Measurements from ENCODE around the gene DYNLT4.
"Not testable (repeated sequence)": the region's sequence is repeated elsewhere in the genome, so short reads cannot be mapped to it uniquely, and the experiment has no call there.

DYNLT4 gene

DNA sequence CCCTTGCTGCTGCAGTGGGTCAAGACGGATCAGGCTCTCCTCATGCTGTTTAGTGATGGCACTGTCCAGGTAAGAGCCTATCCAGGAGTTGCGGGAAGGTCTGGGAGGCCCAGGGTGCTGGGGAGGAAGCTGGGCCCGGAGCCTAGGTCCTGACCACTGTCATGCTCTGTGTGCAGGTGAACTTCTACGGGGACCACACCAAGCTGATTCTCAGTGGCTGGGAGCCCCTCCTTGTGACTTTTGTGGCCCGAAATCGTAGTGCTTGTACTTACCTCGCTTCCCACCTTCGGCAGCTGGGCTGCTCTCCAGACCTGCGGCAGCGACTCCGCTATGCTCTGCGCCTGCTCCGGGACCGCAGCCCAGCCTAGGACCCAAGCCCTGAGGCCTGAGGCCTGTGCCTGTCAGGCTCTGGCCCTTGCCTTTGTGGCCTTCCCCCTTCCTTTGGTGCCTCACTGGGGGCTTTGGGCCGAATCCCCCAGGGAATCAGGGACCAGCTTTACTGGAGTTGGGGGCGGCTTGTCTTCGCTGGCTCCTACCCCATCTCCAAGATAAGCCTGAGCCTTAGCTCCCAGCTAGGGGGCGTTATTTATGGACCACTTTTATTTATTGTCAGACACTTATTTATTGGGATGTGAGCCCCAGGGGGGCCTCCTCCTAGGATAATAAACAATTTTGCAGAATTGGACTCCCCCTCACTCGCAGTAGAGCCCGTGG is 1.7 kb downstream of the DYNLT4 start:
- H3K36me3 ChIP-seq (ENCODE audit: insufficient read depth, low read length), result peaks cover 50% of the 10 kb centered on the region
- H3K9me3 ChIP-seq (replicated peaks; ENCODE audit: low read length), result no peaks in the 10 kb centered on the region
- H3K4me3 ChIP-seq (ENCODE audit: low read length), result no peak overlapping the region
- peaks cover 75% of the 10 kb centered on the region for H3K4me1 ChIP-seq (ENCODE audit: control insufficient read depth, insufficient read depth, low read length)
- H3K4me2 ChIP-seq (ENCODE audit: low read length), result no peak overlapping the region
- no peak overlapping the region for H3K9ac ChIP-seq (ENCODE audit: low read depth, low read length)
- no peaks in the 10 kb centered on the region for H3K27me3 ChIP-seq (ENCODE audit: control insufficient read depth, insufficient read depth, low read length)

DNA sequence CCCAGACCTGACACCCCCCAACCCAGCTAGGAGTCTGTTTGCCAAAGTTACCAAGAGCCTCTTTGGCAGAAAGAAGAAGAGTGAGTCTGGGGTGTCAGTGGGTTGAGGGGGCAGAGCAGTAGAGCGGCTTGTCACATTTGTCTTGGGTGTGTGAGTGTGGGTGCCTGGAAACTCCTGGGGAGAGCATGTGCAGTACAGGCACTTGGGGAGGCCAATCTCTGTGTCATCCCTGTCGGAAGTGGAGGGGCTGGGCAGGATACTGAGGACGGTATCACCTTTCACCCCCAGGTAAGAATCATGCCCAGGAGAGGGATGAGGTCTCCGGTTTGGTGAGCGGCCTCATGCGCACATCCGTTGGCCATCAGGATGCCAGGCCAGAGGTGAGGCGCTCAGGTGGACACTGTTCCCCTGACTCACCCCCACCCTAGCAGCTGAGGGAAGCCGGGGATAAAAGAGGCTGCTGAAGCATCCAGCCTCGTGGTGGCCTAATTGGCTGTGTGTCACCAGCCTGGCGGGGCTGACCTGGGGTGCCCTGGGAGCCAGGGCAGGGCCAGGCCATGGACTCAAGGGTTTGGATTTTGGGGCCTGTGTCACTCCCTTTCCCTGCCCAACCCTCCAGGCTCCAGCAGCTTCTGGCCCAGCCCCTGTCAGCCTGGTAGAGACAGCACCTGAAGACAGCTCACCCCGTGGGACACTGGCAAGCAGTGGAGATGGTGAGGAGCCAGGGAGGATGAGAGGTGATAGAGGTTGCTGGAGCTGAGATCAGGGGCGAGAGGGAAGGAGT is 3.6 kb downstream of the DYNLT4 start:
- H3K27me3 ChIP-seq (ENCODE audit: control insufficient read depth, insufficient read depth, low read length), result no peaks in the 10 kb centered on the region
- peak overlapping the region; percentile 93 for H3K9ac ChIP-seq (ENCODE audit: low read depth, low read length)
- H3K9me3 ChIP-seq (replicated peaks; ENCODE audit: low read length), result no peaks in the 10 kb centered on the region
- peaks cover 49% of the 10 kb centered on the region for H3K36me3 ChIP-seq (ENCODE audit: insufficient read depth, low read length)
- peaks cover 62% of the 10 kb centered on the region for H3K4me1 ChIP-seq (ENCODE audit: control insufficient read depth, insufficient read depth, low read length)
- H3K4me2 ChIP-seq (ENCODE audit: low read length), result peak overlapping the region; percentile 97
- peak overlapping the region; percentile 85 for H3K4me3 ChIP-seq (ENCODE audit: low read length)

DNA sequence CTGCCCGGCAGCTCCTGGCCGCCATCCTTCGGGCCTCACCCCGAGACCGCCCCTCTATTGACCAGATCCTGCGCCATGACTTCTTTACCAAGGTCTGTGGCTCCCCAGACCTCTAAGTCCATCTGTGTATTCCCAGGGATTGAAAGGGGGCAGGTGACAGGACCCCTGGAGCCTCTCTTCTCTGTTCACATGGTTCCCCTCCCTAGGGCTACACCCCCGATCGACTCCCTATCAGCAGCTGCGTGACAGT is 4.2 kb downstream of the DYNLT4 start:
- H3K36me3 ChIP-seq (ENCODE audit: insufficient read depth, low read length), result peaks cover 49% of the 10 kb centered on the region
- peaks cover 57% of the 10 kb centered on the region for H3K4me1 ChIP-seq (ENCODE audit: control insufficient read depth, insufficient read depth, low read length)
- H3K9me3 ChIP-seq (replicated peaks; ENCODE audit: low read length), result no peaks in the 10 kb centered on the region
- H3K27me3 ChIP-seq (ENCODE audit: control insufficient read depth, insufficient read depth, low read length), result no peaks in the 10 kb centered on the region
- peak overlapping the region; percentile 85 for H3K4me3 ChIP-seq (ENCODE audit: low read length)
- peak overlapping the region; percentile 93 for H3K9ac ChIP-seq (ENCODE audit: low read depth, low read length)
- peak overlapping the region; percentile 97 for H3K4me2 ChIP-seq (ENCODE audit: low read length)

DNA sequence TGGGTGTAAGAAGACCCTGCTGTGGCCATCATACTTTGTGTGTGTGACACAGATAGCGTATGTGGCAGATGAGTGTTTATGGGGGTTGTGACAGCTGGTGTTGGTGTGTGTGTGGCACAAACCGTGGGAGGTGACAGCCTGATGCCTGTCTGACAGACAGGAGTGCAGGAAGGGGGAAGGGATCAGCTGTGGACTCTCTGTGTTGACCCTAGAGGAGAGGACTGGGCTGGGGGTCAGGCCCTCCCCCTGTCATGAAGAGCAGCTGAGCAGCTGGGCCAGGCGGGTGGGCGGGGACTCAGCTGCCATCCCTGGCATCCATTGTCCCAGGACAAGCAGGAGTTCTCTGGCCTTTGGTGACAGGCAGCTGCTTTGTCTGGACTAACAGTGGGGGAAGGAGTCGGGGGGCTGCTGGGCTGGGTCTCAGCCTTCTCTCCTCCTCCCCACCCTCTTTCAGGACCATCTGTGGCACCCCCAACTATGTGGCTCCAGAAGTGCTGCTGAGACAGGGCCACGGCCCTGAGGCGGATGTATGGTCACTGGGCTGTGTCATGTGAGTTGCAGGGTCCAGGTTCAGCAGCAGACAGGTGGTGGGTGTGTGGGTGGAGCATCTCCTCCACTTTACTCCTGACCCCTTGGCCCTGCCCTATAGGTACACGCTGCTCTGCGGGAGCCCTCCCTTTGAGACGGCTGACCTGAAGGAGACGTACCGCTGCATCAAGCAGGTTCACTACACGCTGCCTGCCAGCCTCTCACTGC is 4.7 kb downstream of the DYNLT4 start:
- peak overlapping the region; percentile 93 for H3K9ac ChIP-seq (ENCODE audit: low read depth, low read length)
- peak overlapping the region; percentile 85 for H3K4me3 ChIP-seq (ENCODE audit: low read length)
- H3K4me1 ChIP-seq (ENCODE audit: control insufficient read depth, insufficient read depth, low read length), result peaks cover 53% of the 10 kb centered on the region

DNA sequence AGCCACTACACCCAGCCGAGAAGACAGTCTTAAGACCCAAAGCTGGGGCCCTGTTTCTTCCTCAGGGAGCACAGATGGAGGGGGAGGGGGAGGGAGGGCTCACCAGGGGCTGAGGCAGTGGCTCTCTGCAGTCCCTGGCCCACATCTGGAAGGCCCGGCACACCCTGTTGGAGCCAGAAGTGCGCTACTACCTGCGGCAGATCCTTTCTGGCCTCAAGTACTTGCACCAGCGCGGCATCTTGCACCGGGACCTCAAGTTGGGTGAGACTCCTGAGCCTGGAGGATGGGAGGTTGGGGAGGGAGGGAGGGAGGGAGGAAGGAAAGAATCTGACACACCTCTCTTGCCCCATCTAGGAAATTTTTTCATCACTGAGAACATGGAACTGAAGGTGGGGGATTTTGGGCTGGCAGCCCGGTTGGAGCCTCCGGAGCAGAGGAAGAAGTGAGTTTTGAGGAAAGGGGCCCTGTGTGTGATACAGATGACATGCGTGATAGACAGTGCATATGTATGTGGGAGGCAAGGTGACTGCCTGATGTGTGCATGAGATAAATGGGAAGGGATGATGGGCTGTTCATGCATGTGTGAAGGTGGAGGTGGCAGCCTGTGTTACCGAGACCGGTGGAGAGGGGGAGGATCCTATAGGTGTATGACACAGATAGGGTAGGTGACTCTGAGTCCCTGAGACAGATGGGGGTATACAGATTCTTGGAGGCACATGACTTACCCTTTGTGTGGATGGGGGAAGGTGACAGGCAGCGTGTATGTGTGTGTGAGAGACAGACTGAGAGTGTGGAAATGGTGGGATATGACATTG is 5.5 kb downstream of the DYNLT4 start:
- Histone ChIP-seq H3K4me3 (ENCODE audit: low read length) (peak overlapping the region; percentile 85), H3K4me1 (ENCODE audit: control insufficient read depth, insufficient read depth, low read length) (peaks cover 45% of the 10 kb centered on the region), H3K27me3 (ENCODE audit: control insufficient read depth, insufficient read depth, low read length) (no peaks in the 10 kb centered on the region), H3K36me3 (ENCODE audit: insufficient read depth, low read length) (peaks cover 46% of the 10 kb centered on the region), H3K9me3 (replicated peaks; ENCODE audit: low read length) (no peaks in the 10 kb centered on the region), H3K4me2 (ENCODE audit: low read length) (peak overlapping the region; percentile 97), H3K9ac (ENCODE audit: low read depth, low read length) (peak overlapping the region; percentile 93)

More for the DNA sequence above, 4.7 kb downstream of the DYNLT4 start:
- peak overlapping the region; percentile 97 for H3K4me2 ChIP-seq (ENCODE audit: low read length)
- no peaks in the 10 kb centered on the region for H3K9me3 ChIP-seq (replicated peaks; ENCODE audit: low read length)
- no peaks in the 10 kb centered on the region for H3K27me3 ChIP-seq (ENCODE audit: control insufficient read depth, insufficient read depth, low read length)
- peaks cover 49% of the 10 kb centered on the region for H3K36me3 ChIP-seq (ENCODE audit: insufficient read depth, low read length)

DNA sequence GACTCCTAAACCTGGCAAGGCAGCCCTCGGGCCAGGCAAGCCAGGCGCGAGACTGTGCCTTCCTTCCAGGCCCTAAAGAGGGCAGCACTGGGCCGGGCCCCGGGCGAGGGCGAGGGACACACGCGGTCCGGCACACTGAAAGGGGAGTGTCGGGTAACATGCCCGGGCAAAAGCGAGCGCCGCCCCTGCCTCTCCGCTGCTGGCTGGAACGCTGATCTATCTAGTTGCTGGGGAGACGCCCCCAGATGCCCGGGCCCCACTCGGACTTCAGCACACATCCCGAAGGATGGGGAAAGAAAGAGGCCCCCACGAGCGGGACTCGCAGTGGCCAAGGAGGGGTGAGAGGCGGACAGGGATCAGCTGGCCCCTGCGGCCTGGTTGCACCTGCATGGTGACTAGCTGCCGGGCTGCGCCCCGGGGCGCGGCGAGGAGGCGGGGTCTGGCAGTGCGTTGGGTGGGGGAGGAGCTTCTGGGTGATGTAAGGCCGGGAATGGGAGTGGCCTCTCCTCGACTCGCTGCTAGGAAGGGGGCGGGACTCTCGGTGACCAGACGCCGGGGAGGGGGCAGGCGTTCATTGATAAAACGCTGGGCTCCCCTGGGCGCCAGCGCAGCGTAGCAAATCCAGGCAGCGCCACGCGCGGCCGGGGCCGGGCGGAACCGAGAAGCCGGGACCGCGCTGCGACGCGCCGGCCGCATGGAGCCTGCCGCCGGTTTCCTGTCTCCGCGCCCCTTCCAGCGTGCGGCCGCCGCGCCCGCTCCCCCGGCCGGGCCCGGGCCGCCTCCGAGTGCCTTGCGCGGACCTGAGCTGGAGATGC is 7.2 kb downstream of the DYNLT4 start, which contains the start of gene PLK3:
Gene PLK3, plus strand, starts transcription at position 608 of the 815 bp plus-strand sequence. Its CDS starts 87 bp downstream, at position 695.
- peaks cover 31% of the 10 kb centered on the region for H3K4me1 ChIP-seq (ENCODE audit: control insufficient read depth, insufficient read depth, low read length)

DNA sequence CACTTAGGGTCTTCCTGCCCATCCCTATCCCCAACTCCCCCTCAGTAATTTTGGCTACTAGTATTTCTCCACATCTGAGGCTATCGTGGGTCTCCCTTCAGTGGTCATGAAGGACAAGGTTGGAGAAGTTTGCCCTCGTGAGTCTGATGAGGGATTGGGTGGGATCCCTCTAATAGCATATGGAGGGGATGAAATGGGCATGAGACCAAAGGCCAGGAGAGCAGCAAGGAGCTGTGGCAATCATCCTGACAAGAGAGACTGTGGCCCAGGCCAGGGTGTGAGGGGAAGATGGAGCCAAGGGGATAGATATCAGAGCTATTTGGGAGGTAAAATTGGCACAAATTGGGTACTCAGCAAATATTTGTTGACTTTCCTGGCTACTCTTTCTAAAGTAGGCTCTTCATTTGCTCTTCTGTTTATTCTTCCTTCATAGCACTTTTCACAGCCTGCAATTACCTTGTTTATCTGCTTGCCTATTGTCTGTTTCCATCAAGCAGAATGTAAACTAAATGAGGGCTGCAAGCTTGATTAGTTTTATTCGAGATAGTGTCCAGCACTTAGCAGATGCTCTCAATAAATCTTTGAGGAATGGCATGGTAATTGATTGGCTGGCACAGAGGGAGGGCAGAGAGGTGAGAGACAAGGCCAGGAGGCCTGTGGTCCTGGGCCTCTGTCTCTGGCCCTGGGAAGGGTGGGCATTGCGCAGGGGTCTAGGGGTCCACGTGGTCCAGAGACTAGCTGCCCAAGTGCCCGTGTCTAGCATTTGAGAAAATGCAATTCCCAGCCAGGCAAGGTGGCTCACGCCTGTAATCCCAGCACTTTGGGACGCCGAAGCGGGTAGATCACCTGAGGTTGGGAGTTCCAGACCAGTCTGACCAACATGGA is 8.4 kb downstream of the DYNLT4 start:
- H3K36me3 ChIP-seq (ENCODE audit: insufficient read depth, low read length), result peaks cover 20% of the 10 kb centered on the region
- peak overlapping the region; percentile 93 for H3K9ac ChIP-seq (ENCODE audit: low read depth, low read length)
- no peak overlapping the region for H3K4me3 ChIP-seq (ENCODE audit: low read length)
- no peaks in the 10 kb centered on the region for H3K9me3 ChIP-seq (replicated peaks; ENCODE audit: low read length)
- H3K4me1 ChIP-seq (ENCODE audit: control insufficient read depth, insufficient read depth, low read length), result peaks cover 27% of the 10 kb centered on the region
- H3K27me3 ChIP-seq (ENCODE audit: control insufficient read depth, insufficient read depth, low read length), result no peaks in the 10 kb centered on the region
- H3K4me2 ChIP-seq (ENCODE audit: low read length), result no peak overlapping the region

More for the DNA sequence above, 7.2 kb downstream of the DYNLT4 start, which contains the start of gene PLK3:
- Histone ChIP-seq H3K4me3 (ENCODE audit: low read length) (peak within 1 kb of the TSS; percentile 85), H3K27me3 (ENCODE audit: control insufficient read depth, insufficient read depth, low read length) (no peaks in the 10 kb centered on the region), H3K36me3 (ENCODE audit: insufficient read depth, low read length) (peaks cover 29% of the 10 kb centered on the region), H3K4me2 (ENCODE audit: low read length) (peak within 1 kb of the TSS; percentile 97), H3K9me3 (replicated peaks; ENCODE audit: low read length) (no peaks in the 10 kb centered on the region), H3K9ac (ENCODE audit: low read depth, low read length) (peak within 1 kb of the TSS; percentile 93)

DNA sequence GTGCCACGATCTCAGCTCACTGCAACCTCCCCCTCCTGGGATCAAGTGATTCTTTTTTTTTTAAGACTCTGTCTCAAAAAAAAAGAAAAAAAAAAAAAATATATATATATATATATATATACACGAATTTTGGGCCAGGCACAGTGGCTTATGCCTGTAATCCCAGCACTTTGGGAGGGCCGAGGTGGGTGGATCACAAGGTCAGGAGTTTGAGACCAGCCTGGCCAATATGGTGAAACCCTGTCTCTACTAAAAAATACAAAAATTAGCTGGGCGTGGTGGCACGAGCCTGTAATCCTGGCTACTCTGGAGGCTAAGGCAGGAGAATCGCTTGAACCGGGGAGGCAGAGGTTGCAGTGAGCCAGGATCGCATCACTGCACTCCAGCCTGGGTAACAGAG is 9.3 kb downstream of the DYNLT4 start:
- not testable (repeated sequence) for H3K27me3 ChIP-seq (ENCODE audit: control insufficient read depth, insufficient read depth, low read length)

DNA sequence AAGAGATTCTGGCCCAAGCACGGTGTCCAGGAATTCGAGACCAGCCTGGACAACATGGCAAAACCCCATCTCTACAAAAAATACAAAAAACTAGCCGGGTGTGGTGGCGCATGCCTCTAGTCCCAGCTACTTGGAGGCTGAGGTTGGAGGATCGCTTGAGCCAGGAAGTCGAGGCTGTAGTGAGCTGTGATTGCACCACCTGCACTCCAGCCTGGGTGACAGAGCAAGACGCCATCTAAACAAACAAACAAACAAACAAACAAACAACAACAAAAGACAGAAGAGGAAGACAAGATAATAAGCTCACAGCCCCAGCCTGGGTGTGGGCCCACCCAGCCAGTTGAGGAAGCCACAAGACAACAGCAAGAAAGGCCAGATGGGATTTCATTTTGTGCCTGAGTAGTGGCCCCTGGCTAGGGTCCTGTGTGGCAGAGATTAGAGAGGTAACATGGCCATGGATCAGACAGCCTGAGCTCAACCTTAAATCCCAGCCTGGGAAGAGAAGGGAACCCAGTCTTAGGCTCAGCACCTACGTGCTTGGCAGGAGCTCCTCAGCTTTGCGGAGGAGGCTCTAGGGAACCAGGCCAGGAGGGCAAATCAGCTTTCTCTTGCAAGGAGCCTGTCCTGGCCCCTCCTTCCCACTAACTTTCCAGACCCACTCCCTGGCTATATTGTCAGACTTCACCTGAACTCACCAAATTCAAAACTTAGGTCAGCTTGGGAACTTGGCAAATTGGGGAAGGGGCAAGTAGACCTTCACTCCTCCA is 14.2 kb downstream of the DYNLT4 start:
- Histone ChIP-seq H3K4me1 (ENCODE audit: control insufficient read depth, insufficient read depth, low read length) (no peaks in the 10 kb centered on the region), H3K9ac (ENCODE audit: low read depth, low read length) (no peak overlapping the region), H3K36me3 (ENCODE audit: insufficient read depth, low read length) (no peaks in the 10 kb centered on the region), H3K4me3 (ENCODE audit: low read length) (no peak overlapping the region), H3K27me3 (ENCODE audit: control insufficient read depth, insufficient read depth, low read length) (no peaks in the 10 kb centered on the region), H3K4me2 (ENCODE audit: low read length) (no peak overlapping the region), H3K9me3 (replicated peaks; ENCODE audit: low read length) (no peaks in the 10 kb centered on the region)

More for the DNA sequence above, 9.3 kb downstream of the DYNLT4 start:
- H3K36me3 ChIP-seq (ENCODE audit: insufficient read depth, low read length), result peaks cover 12% of the 10 kb centered on the region
- H3K4me3 ChIP-seq (ENCODE audit: low read length); H3K9ac ChIP-seq (ENCODE audit: low read depth, low read length); H3K9me3 ChIP-seq (replicated peaks; ENCODE audit: low read length); H3K4me2 ChIP-seq (ENCODE audit: low read length): not testable (repeated sequence)
- H3K4me1 ChIP-seq (ENCODE audit: control insufficient read depth, insufficient read depth, low read length), result peaks cover 19% of the 10 kb centered on the region

Measured in skeletal muscle satellite cell (primary cell).